ENCODE measurements around the gene ALKAL2.

ALKAL2 gene

GRCh38 chr2:275466-275865, 12.4 kb downstream of the ALKAL2 start:
- Histone ChIP-seq H2BK120ac (ENCODE audit: low read depth, low read length) (no peak overlapping the region), H3K4me3 (ENCODE audit: low read length in 2 of 2) (no peak overlapping the region), H2AK5ac (ENCODE audit: low read depth, low read length) (no peak overlapping the region), H3K14ac (ENCODE audit: low read length) (no peak overlapping the region), H3K27me3 (ENCODE audit: control insufficient read depth in 3 of 3, insufficient read depth in 3 of 3, low read depth in 1 of 3, low read length in 3 of 3) (no peaks in the 10 kb centered on the region), H4K91ac (ENCODE audit: low read depth, low read length, poor library complexity) (no peak overlapping the region), H3K4ac (ENCODE audit: low read length) (no peak overlapping the region), H3K36me3 (replicated peaks in 1 of 2; ENCODE audit: control insufficient read depth in 2 of 2, insufficient read depth in 2 of 2, low read length in 2 of 2) (peaks cover 13 to 100% of the 10 kb centered on the region in 2 donors), H3K27ac (replicated peaks; ENCODE audit: low read length) (no peak overlapping the region), H3K9me3 (replicated peaks in 1 of 2; ENCODE audit: control insufficient read depth in 2 of 2, insufficient read depth in 1 of 2, low read depth in 1 of 2, low read length in 2 of 2) (peaks cover 0 to 2% of the 10 kb centered on the region in 2 donors), H3K18ac (ENCODE audit: low read length) (no peak overlapping the region), H3K4me1 (ENCODE audit: control insufficient read depth in 2 of 2, insufficient read depth in 1 of 2, low read depth in 1 of 2, low read length in 2 of 2) (peaks cover 0 to 3% of the 10 kb centered on the region in 2 donors), H3K23ac (ENCODE audit: low read depth, low read length, poor library complexity) (no peak overlapping the region), H2BK5ac (ENCODE audit: low read length) (no peak overlapping the region), H3K4me2 (ENCODE audit: insufficient read depth, low read length, poor library complexity, severe bottlenecking) (no peak overlapping the region), H3K9ac (ENCODE audit: low read depth, low read length, poor library complexity) (no peak overlapping the region), H2BK15ac (ENCODE audit: low read length) (no peak overlapping the region), H2BK12ac (ENCODE audit: low read length) (no peak overlapping the region), H2AFZ (ENCODE audit: low read length) (no peak overlapping the region), H4K8ac (ENCODE audit: low read depth, low read length) (no peak overlapping the region), H3K79me1 (ENCODE audit: low read depth, low read length) (peaks cover 1% of the 10 kb centered on the region)
- DNase-seq (ENCODE audit: low spot score): no peak
- no CpG with 5 or more reads among the region's 6 CpGs for WGBS, 2 donors (ENCODE audit: extremely low coverage in 2 of 2, insufficient read length in 2 of 2, insufficient replicate concordance in 1 of 2)

GRCh38 chr2:274503-274902, 13.4 kb downstream of the ALKAL2 start:
- Histone ChIP-seq H3K79me1 (ENCODE audit: low read depth, low read length) (peaks cover 1% of the 10 kb centered on the region), H3K4me3 (ENCODE audit: low read length in 2 of 2) (no peak overlapping the region), H3K14ac (ENCODE audit: low read length) (no peak overlapping the region), H2BK15ac (ENCODE audit: low read length) (no peak overlapping the region), H3K9me3 (replicated peaks in 1 of 2; ENCODE audit: control insufficient read depth in 2 of 2, insufficient read depth in 1 of 2, low read depth in 1 of 2, low read length in 2 of 2) (peaks cover 0 to 2% of the 10 kb centered on the region in 2 donors), H3K23ac (ENCODE audit: low read depth, low read length, poor library complexity) (no peak overlapping the region), H3K27ac (replicated peaks; ENCODE audit: low read length) (no peak overlapping the region), H3K4me1 (ENCODE audit: control insufficient read depth in 2 of 2, insufficient read depth in 1 of 2, low read depth in 1 of 2, low read length in 2 of 2) (no peaks in the 10 kb centered on the region), H4K91ac (ENCODE audit: low read depth, low read length, poor library complexity) (no peak overlapping the region), H3K36me3 (replicated peaks in 1 of 2; ENCODE audit: control insufficient read depth in 2 of 2, insufficient read depth in 2 of 2, low read length in 2 of 2) (peaks cover 13 to 100% of the 10 kb centered on the region in 2 donors), H3K4me2 (ENCODE audit: insufficient read depth, low read length, poor library complexity, severe bottlenecking) (no peak overlapping the region), H3K27me3 (ENCODE audit: control insufficient read depth in 3 of 3, insufficient read depth in 3 of 3, low read depth in 1 of 3, low read length in 3 of 3) (no peaks in the 10 kb centered on the region), H2BK12ac (ENCODE audit: low read length) (no peak overlapping the region), H3K18ac (ENCODE audit: low read length) (no peak overlapping the region), H3K9ac (ENCODE audit: low read depth, low read length, poor library complexity) (no peak overlapping the region), H3K4ac (ENCODE audit: low read length) (no peak overlapping the region), H2BK120ac (ENCODE audit: low read depth, low read length) (no peak overlapping the region), H2BK5ac (ENCODE audit: low read length) (no peak overlapping the region), H2AK5ac (ENCODE audit: low read depth, low read length) (no peak overlapping the region), H4K8ac (ENCODE audit: low read depth, low read length) (no peak overlapping the region), H2AFZ (ENCODE audit: low read length) (no peak overlapping the region)
- WGBS, 2 donors (ENCODE audit: extremely low coverage in 2 of 2, insufficient read length in 2 of 2, insufficient replicate concordance in 1 of 2): no CpG with 5 or more reads among the region's 3 CpGs
- DNase-seq (ENCODE audit: low spot score): no peak

- DNase-seq (ENCODE audit: low spot score): no peak
- H3K9ac ChIP-seq (ENCODE audit: low read depth, low read length, poor library complexity): no peak overlapping the region
- no peak overlapping the region for H4K8ac ChIP-seq (ENCODE audit: low read depth, low read length)
- no peak overlapping the region for H3K4me3 ChIP-seq (ENCODE audit: low read length in 2 of 2)
- H3K4me1 ChIP-seq (ENCODE audit: control insufficient read depth in 2 of 2, insufficient read depth in 1 of 2, low read depth in 1 of 2, low read length in 2 of 2): no peaks in the 10 kb centered on the region
- H2BK15ac ChIP-seq (ENCODE audit: low read length): no peak overlapping the region
- H2BK120ac ChIP-seq (ENCODE audit: low read depth, low read length): no peak overlapping the region
- H3K27me3 ChIP-seq (ENCODE audit: control insufficient read depth in 3 of 3, insufficient read depth in 3 of 3, low read depth in 1 of 3, low read length in 3 of 3): no peaks in the 10 kb centered on the region
- no peak overlapping the region for H2BK12ac ChIP-seq (ENCODE audit: low read length)
- no peak overlapping the region for H3K4me2 ChIP-seq (ENCODE audit: insufficient read depth, low read length, poor library complexity, severe bottlenecking)
- H3K18ac ChIP-seq (ENCODE audit: low read length): no peak overlapping the region
- H3K36me3 ChIP-seq (replicated peaks in 1 of 2; ENCODE audit: control insufficient read depth in 2 of 2, insufficient read depth in 2 of 2, low read length in 2 of 2): peaks cover 11 to 93% of the 10 kb centered on the region in 2 donors
- H2AK5ac ChIP-seq (ENCODE audit: low read depth, low read length): no peak overlapping the region
- H2BK5ac ChIP-seq (ENCODE audit: low read length): no peak overlapping the region
- H3K4ac ChIP-seq (ENCODE audit: low read length): no peak overlapping the region
- H4K91ac ChIP-seq (ENCODE audit: low read depth, low read length, poor library complexity): no peak overlapping the region
- H3K23ac ChIP-seq (ENCODE audit: low read depth, low read length, poor library complexity): no peak overlapping the region
- no peak overlapping the region for H2AFZ ChIP-seq (ENCODE audit: low read length)
- WGBS, 2 donors (ENCODE audit: extremely low coverage in 2 of 2, insufficient read length in 2 of 2, insufficient replicate concordance in 1 of 2): no CpG with 5 or more reads among the region's 6 CpGs
- H3K27ac ChIP-seq (replicated peaks; ENCODE audit: low read length): no peak overlapping the region
- H3K9me3 ChIP-seq (replicated peaks in 1 of 2; ENCODE audit: control insufficient read depth in 2 of 2, insufficient read depth in 1 of 2, low read depth in 1 of 2, low read length in 2 of 2): peaks cover 0 to under 1% of the 10 kb centered on the region in 2 donors
- H3K79me1 ChIP-seq (ENCODE audit: low read depth, low read length): peaks cover 1% of the 10 kb centered on the region
- no peak overlapping the region for H3K14ac ChIP-seq (ENCODE audit: low read length)
Measured at GRCh38 chr2:273333-273732, 14.6 kb downstream of the ALKAL2 start.

- Histone ChIP-seq H3K4me3 (ENCODE audit: low read length in 2 of 2) (no peak overlapping the region), H3K9me3 (replicated peaks in 1 of 2; ENCODE audit: control insufficient read depth in 2 of 2, insufficient read depth in 1 of 2, low read depth in 1 of 2, low read length in 2 of 2) (no peaks in the 10 kb centered on the region), H3K4me2 (ENCODE audit: insufficient read depth, low read length, poor library complexity, severe bottlenecking) (no peak overlapping the region), H2AK5ac (ENCODE audit: low read depth, low read length) (no peak overlapping the region), H2BK15ac (ENCODE audit: low read length) (no peak overlapping the region), H3K4ac (ENCODE audit: low read length) (no peak overlapping the region), H3K18ac (ENCODE audit: low read length) (no peak overlapping the region), H4K91ac (ENCODE audit: low read depth, low read length, poor library complexity) (no peak overlapping the region), H4K8ac (ENCODE audit: low read depth, low read length) (no peak overlapping the region), H2BK5ac (ENCODE audit: low read length) (no peak overlapping the region), H3K27ac (replicated peaks; ENCODE audit: low read length) (no peak overlapping the region), H3K4me1 (ENCODE audit: control insufficient read depth in 2 of 2, insufficient read depth in 1 of 2, low read depth in 1 of 2, low read length in 2 of 2) (no peaks in the 10 kb centered on the region), H3K14ac (ENCODE audit: low read length) (no peak overlapping the region), H3K36me3 (replicated peaks in 1 of 2; ENCODE audit: control insufficient read depth in 2 of 2, insufficient read depth in 2 of 2, low read length in 2 of 2) (peaks cover 10 to 93% of the 10 kb centered on the region in 2 donors), H3K23ac (ENCODE audit: low read depth, low read length, poor library complexity) (no peak overlapping the region), H2AFZ (ENCODE audit: low read length) (no peak overlapping the region), H3K79me1 (ENCODE audit: low read depth, low read length) (peaks cover 1% of the 10 kb centered on the region), H2BK120ac (ENCODE audit: low read depth, low read length) (no peak overlapping the region), H3K27me3 (ENCODE audit: control insufficient read depth in 3 of 3, insufficient read depth in 3 of 3, low read depth in 1 of 3, low read length in 3 of 3) (no peaks in the 10 kb centered on the region), H2BK12ac (ENCODE audit: low read length) (no peak overlapping the region), H3K9ac (ENCODE audit: low read depth, low read length, poor library complexity) (no peak overlapping the region)
- no CpG with 5 or more reads among the region's 12 CpGs for WGBS, 2 donors (ENCODE audit: extremely low coverage in 2 of 2, insufficient read length in 2 of 2, insufficient replicate concordance in 1 of 2)
- no peak for DNase-seq (ENCODE audit: low spot score)
Measured at GRCh38 chr2:271917-272316, 16.0 kb downstream of the ALKAL2 start.
